Sigmoid colon (tissue), 7 donors: ENCODE data around the gene AQP11. TPM values are rescaled to one million over a fixed set of nuclear protein-coding genes. Genes with fewer than 3 reads are reported as not detected.
A peak's percentile ranks its signal among the peaks of the same experiment; 100 is the strongest.

Source experiments
- DNase-seq: peaks from one replicate; pipeline ENCODE4 v3.0.0-alpha.2; 2019
- H3K27ac ChIP-seq, 4 donors: fragments of 200-600 bp; sonication (generic); one replicate each; pipeline ENCODE4 v1.5.1; 2016 to 2019; ENCODE audit warnings: mild to moderate bottlenecking in 1 of 4
- H3K27me3 ChIP-seq, 3 donors: fragments of 200-600 bp; sonication (generic); one replicate each; pipeline ENCODE4 v1.5.1; 2019; ENCODE audit warnings: mild to moderate bottlenecking in 1 of 3
- H3K36me3 ChIP-seq, 4 donors: fragments of 200-600 bp; sonication (generic); one replicate each; pipeline ENCODE4 v1.5.1; 2016 to 2019
- H3K4me1 ChIP-seq, 4 donors: fragments of 200-600 bp; sonication (generic); one replicate each; pipeline ENCODE4 v1.5.1; 2017 to 2019
- H3K4me3 ChIP-seq, 4 donors: fragments of 200-600 bp; sonication (generic); one replicate each; pipeline ENCODE4 v1.5.1; 2017 to 2019; ENCODE audit warnings: mild to moderate bottlenecking in 2 of 4, moderate library complexity in 1 of 4
- H3K9me3 ChIP-seq, 4 donors: fragments of 200-600 bp in 3 of 4; sonication (generic) in 3 of 4; one replicate each; pipeline versions ENCODE4 v1.5.1 to v1.6.1; 2013 to 2019
- EP300 ChIP-seq, 4 donors: sonication (generic); formaldehyde crosslinking; IDR thresholded peaks; one replicate each; pipeline ENCODE4 v1.6.1; 2017; ENCODE audit warnings: antibody characterized with exemption in 4 of 4
- POLR2A ChIP-seq, 2 donors: fragments of 450-650 bp; IDR thresholded peaks; one replicate each; pipeline ENCODE4 v1.6.1; 2016; ENCODE audit warnings: antibody characterized with exemption in 2 of 2, mild to moderate bottlenecking in 2 of 2, moderate library complexity in 2 of 2
- POLR2AphosphoS5 ChIP-seq, 4 donors: sonication (generic); formaldehyde crosslinking; IDR thresholded peaks; one replicate each; pipeline ENCODE4 v1.6.1; 2017; ENCODE audit warnings: antibody characterized with exemption in 4 of 4
- WGBS, 2 donors: extraction: QIAGEN DNeasy Blood & Tissue Kit; methylation state at CpG; one replicate each; pipeline ENCODE4 v1.1.7; 2013; 5-methylcytosine and 5-hydroxymethylcytosine counted together
- intact Hi-C: fragments of 100-400 bp; cut with DNase I; formaldehyde crosslinking; loops from one replicate; pipeline ENCODE4 v1.15.1; 2023
- polyA plus RNA-seq, 3 donors: library from polyadenylated mRNA; stranded (reverse); fragments of 200-250 nt; gene quantifications; one replicate each; pipeline ENCODE4 v1.2.3, GENCODE V29; 2013
- total RNA-seq, 4 donors: library from RNA; depleted of rRNA; stranded (reverse); fragments of >200 nt; gene quantifications; one replicate each; pipeline ENCODE4 v1.1.0, GENCODE V29; 2016
- TF ChIP-seq, protein P1 (sequence below), 4 experiments: fragments of 450-650 bp in 3 of 4; fragments of 200-600 bp in 1 of 4; IDR thresholded peaks; one replicate each; pipeline ENCODE4 v1.5.1; 2016 to 2019; ENCODE audit warnings: antibody characterized with exemption in 4 of 4, mild to moderate bottlenecking in 3 of 4, moderate library complexity in 2 of 4
- donor health status: healthy with polysubstance abuse.
- donor health status: Bipolar disorder and iron deficiency.
- donor health status: healthy.

AQP11 gene, protein sequence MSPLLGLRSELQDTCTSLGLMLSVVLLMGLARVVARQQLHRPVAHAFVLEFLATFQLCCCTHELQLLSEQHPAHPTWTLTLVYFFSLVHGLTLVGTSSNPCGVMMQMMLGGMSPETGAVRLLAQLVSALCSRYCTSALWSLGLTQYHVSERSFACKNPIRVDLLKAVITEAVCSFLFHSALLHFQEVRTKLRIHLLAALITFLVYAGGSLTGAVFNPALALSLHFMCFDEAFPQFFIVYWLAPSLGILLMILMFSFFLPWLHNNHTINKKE
- total RNA-seq (under 1 TPM in 3 of 4 donors, not detected in 1; 0.36 to 0.66 (median 0.54) TPM), polyA plus RNA-seq (1 to 10 TPM; 1.7 to 2.4 (median 1.8) TPM)

DNA sequence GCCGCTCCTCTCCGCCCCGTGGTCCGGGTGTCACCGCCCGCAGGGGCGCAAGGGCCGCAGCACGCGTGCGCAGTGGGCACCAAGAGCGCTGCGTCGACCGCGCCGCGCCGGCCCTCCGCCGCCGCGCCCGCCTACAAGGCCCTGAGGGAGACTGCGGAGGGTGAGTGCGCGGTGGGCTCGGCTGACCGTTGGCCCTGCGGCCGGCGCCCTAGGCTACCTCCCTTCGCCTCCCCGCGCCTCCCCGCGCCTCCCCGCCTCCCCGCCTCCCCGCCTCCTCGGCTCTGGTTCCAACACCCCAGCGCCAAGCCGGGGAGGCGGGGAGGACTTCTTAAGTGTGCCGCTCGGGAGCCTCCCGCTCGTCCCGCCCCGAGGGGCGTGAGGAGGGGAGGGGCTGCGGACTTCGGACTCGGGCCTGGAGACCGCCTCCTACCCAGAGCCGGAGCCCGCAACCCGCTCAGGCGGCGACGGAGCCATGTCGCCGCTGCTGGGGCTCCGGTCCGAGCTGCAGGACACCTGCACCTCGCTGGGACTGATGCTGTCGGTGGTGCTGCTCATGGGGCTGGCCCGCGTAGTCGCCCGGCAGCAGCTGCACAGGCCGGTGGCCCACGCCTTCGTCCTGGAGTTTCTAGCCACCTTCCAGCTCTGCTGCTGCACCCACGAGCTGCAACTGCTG is at the start of gene AQP11:
AQP11 (plus strand) TSS at position 433 of the 673 bp plus-strand sequence; CDS start at position 473, 40 bp downstream.
- Histone ChIP-seq H3K4me1 (peaks cover 0 to 25% (median 11%) of the 10 kb centered on the region in 4 donors), H3K27me3 (no peaks in the 10 kb centered on the region), H3K9me3 (no peaks in the 10 kb centered on the region), H3K27ac (peak within 1 kb of the TSS; percentile 80 to 84 (median 83)), H3K4me3 (peak within 1 kb of the TSS; percentile 56 to 78 (median 68)), H3K36me3 (no peaks in the 10 kb centered on the region)
- peak; percentile 90 for DNase-seq
- intact Hi-C loops, result no loop called here
- peak in 2 of 4 donors; percentile 23 to 30 for TF ChIP-seq POLR2AphosphoS5 (IDR thresholded peaks at IDR 0.05)
- TF ChIP-seq POLR2A (IDR thresholded peaks at IDR 0.05), result peak in 1 of 2 donors; percentile 12
- no peak for TF ChIP-seq EP300 (IDR thresholded peaks at IDR 0.05)
- TF ChIP-seq, protein P1, sequence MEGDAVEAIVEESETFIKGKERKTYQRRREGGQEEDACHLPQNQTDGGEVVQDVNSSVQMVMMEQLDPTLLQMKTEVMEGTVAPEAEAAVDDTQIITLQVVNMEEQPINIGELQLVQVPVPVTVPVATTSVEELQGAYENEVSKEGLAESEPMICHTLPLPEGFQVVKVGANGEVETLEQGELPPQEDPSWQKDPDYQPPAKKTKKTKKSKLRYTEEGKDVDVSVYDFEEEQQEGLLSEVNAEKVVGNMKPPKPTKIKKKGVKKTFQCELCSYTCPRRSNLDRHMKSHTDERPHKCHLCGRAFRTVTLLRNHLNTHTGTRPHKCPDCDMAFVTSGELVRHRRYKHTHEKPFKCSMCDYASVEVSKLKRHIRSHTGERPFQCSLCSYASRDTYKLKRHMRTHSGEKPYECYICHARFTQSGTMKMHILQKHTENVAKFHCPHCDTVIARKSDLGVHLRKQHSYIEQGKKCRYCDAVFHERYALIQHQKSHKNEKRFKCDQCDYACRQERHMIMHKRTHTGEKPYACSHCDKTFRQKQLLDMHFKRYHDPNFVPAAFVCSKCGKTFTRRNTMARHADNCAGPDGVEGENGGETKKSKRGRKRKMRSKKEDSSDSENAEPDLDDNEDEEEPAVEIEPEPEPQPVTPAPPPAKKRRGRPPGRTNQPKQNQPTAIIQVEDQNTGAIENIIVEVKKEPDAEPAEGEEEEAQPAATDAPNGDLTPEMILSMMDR (IDR thresholded peaks at IDR 0.05), result no peak
- 0 to 1% methylated on average over 75 of the region's 75 CpGs for WGBS, 2 donors

DNA sequence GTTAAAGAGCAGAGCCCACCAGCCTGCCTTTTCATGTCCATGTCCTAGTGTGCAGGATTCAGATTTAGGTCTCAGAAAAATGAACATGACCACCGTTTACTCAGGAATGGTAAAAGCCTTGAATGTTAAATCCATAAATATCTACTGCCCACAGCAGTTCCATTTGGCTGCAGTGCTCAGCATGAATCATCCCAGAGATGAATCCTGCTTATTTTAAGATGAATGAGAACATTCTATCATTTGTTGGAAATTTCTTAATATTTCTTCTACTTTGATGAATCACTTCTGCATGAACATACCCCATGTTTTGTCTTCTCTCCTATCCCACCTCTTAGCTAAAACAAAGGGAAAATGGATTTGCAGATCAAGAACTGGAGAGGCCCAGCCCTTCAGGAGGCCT is 47.5 kb upstream of the AQP11 start:
- H3K27ac ChIP-seq, result no peak overlapping the region
- 70 to 80% methylated on average over 1 of the region's 1 CpG for WGBS, 2 donors
- intact Hi-C loops, result no loop called here

DNA sequence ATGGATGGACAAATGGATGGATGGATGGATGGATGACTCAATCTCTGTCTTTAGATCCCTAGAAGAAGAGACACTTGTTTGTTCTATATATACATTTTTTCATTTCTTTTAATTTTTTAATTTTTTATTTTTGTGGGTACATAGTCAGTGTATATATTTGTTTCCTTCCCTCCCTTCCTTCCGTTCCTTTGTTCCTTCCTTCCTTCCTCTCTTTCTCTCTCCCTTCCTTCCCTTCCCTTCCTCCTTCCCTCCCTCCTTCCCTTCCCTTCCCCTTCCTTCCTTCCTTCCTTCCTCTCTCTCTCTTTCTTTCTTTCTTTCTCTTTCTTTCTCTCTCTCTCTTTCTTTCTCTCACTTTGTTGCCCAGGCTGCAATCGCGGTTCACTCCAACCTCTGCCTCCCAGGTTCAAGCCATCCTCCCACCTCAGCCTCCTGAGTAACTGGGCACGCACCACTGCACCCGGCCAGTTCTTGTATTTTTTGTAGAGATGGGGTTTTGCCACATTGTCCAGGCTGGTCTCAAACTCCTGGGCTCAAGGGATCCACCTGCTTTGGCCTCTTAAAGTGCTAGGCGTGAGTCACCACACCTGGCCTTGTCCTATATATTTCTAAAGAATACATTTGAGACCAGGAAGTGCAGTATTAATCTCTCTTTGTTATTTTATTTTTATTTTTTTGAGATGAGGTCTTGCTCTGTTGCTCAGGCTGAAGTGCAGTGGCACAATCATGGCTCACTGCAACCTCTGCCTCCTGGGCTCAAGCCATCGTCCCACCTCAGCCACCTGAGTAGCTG is 42.5 kb upstream of the AQP11 start:
- H3K9me3 ChIP-seq, result no peaks in the 10 kb centered on the region
- H3K27ac ChIP-seq, result no peak overlapping the region
- WGBS, 2 donors, result 93 to 94% methylated on average over 7 of the region's 7 CpGs
- H3K36me3 ChIP-seq, result no peaks in the 10 kb centered on the region
- no peak overlapping the region for H3K4me3 ChIP-seq
- TF ChIP-seq POLR2A (IDR thresholded peaks at IDR 0.05) (no peak), POLR2AphosphoS5 (IDR thresholded peaks at IDR 0.05) (no peak), EP300 (IDR thresholded peaks at IDR 0.05) (no peak)
- TF ChIP-seq, protein P1 (IDR thresholded peaks at IDR 0.05), result no peak
- H3K4me1 ChIP-seq, result peaks cover 0 to 9% (median 0%) of the 10 kb centered on the region in 4 donors
- intact Hi-C loops, result loop anchor here (5.0 kb wide), 2 partner anchors 360 to 500 kb away; no protein-coding TSS in a partner anchor
- H3K27me3 ChIP-seq, result no peaks in the 10 kb centered on the region
- DNase-seq, result no peak

More for the DNA sequence above, 47.5 kb upstream of the AQP11 start:
- H3K9me3 ChIP-seq, result no peaks in the 10 kb centered on the region
- no peaks in the 10 kb centered on the region for H3K36me3 ChIP-seq
- H3K27me3 ChIP-seq, result no peaks in the 10 kb centered on the region
- H3K4me1 ChIP-seq, result no peaks in the 10 kb centered on the region
- H3K4me3 ChIP-seq, result no peak overlapping the region
- TF ChIP-seq POLR2A (IDR thresholded peaks at IDR 0.05) (no peak), POLR2AphosphoS5 (IDR thresholded peaks at IDR 0.05) (no peak), EP300 (IDR thresholded peaks at IDR 0.05) (no peak)
- TF ChIP-seq, protein P1 (IDR thresholded peaks at IDR 0.05), result no peak
- DNase-seq, result no peak

DNA sequence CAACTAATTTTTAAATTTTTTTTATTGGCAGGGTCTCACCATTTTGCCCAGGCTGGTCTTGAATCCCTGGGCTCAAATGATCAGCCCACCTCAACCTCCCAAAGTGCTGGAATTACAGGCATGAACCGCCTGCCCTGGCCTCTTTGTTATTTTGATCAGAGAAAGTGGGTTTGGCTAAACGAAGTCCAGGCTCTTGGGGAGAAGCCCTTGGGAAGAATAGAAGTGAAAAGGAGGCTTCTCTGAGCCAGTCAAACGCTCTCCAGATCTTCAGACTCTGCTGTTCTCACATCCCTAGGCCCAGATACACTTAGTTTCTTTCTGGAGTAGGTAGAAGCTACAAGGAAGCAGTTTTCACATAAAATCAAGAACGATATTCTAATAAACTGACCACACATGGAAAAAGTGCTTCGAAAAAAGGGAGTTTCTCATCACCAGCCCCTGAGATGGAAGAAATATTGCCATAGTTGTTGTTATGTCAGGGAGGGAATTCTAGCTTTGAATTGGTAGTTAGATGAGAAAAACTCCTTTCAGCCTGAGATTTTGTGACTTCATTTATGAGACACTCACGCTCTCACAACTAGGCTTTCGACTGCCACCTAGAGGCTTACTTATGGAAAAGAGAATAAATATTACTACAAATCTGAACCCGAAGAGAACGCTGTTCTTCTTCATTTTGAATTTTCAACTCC is 41.7 kb upstream of the AQP11 start:
- no peak for DNase-seq
- no peaks in the 10 kb centered on the region for H3K27me3 ChIP-seq
- TF ChIP-seq, protein P1 (IDR thresholded peaks at IDR 0.05), result peak in 3 of 4 experiments; percentile 48 to 65 (median 62)
- no peak for TF ChIP-seq POLR2A (IDR thresholded peaks at IDR 0.05)
- peaks cover 0 to 9% (median 0%) of the 10 kb centered on the region in 4 donors for H3K4me1 ChIP-seq
- H3K36me3 ChIP-seq, result no peaks in the 10 kb centered on the region
- H3K27ac ChIP-seq, result no peak overlapping the region
- WGBS, 2 donors, result 19 to 26% methylated on average over 9 of the region's 9 CpGs
- no peak overlapping the region for H3K4me3 ChIP-seq
- no peaks in the 10 kb centered on the region for H3K9me3 ChIP-seq
- intact Hi-C loops, result loop anchor here (2.0 to 5.0 kb wide), 3 partner anchors 361 to 501 kb away; no protein-coding TSS in a partner anchor
